H1 (cell line): Measurements from ENCODE around the gene DKKL1. TPM values are rescaled to one million over a fixed set of nuclear protein-coding genes. Genes with fewer than 3 reads are reported as not detected.
A peak's percentile ranks its signal among the peaks of the same experiment; 100 is the strongest.

Experiments
- CTCF ChIA-PET: fragments of 300-600 bp; sonication (Branson Sonifier 250); formaldehyde crosslinking; loops from one replicate; lab custom pipeline; 2021; ENCODE audit not compliant: partially characterized antibody; lab: Charles Lee
- POLR2A ChIA-PET: fragments of 300-600 bp; sonication (Branson Sonifier 250); formaldehyde crosslinking; loops from one replicate; lab custom pipeline; 2021; ENCODE audit warnings: inconsistent platforms; ENCODE audit not compliant: partially characterized antibody; lab: Charles Lee
- DNase-seq, 2 experiments: peaks; one replicate each; pipeline versions ENCODE4 v3.0.0 to v3.0.0-alpha.2; 2010 to 2022; ENCODE audit warnings: low spot score in 2 of 2, low read depth in 1 of 2, mixed read lengths in 1 of 2
- FAIRE-seq: peaks from 2 replicates; lab custom pipeline; 2011; peaks lifted over from hg19 to GRCh38; lab: Jason Lieb, UNC
- H2AFZ ChIP-seq: 2 replicates; pipeline ENCODE4 v1.8.1; 2012; ENCODE audit warnings: low read length, inconsistent platforms
- H2AK5ac ChIP-seq: 2 replicates; pipeline ENCODE4 v1.6.1; 2013; ENCODE audit warnings: low read depth, low read length
- H2BK120ac ChIP-seq: replicated peaks from 2 replicates; pipeline ENCODE3; 2013; ENCODE audit warnings: low read depth, low read length, inconsistent platforms
- H2BK12ac ChIP-seq: 2 replicates; pipeline ENCODE4 v1.6.1; 2013; ENCODE audit warnings: low read depth, low read length
- H2BK15ac ChIP-seq: 2 replicates; pipeline ENCODE4 v1.6.1; 2013; ENCODE audit warnings: low read length
- H2BK20ac ChIP-seq: 2 replicates; pipeline ENCODE4 v1.6.1; 2013; ENCODE audit warnings: low read length
- H2BK5ac ChIP-seq: 2 replicates; pipeline ENCODE4 v1.6.1; 2013; ENCODE audit warnings: low read depth, low read length
- H3K14ac ChIP-seq: 2 replicates; pipeline ENCODE4 v1.6.1; 2013; ENCODE audit warnings: inconsistent platforms; ENCODE audit not compliant: insufficient read length
- H3K18ac ChIP-seq: 2 replicates; pipeline ENCODE4 v1.6.1; 2013; ENCODE audit warnings: low read length; ENCODE audit errors: extremely low read depth
- H3K23ac ChIP-seq: 2 replicates; pipeline ENCODE4 v1.6.1; 2013; ENCODE audit warnings: inconsistent platforms; ENCODE audit not compliant: insufficient read length
- H3K23me2 ChIP-seq: 2 replicates; pipeline ENCODE4 v1.6.1; 2013; ENCODE audit warnings: low read depth, low read length
- H3K27ac ChIP-seq: 2 replicates; pipeline ENCODE4 v1.6.1; 2011; ENCODE audit warnings: low read depth, low read length, inconsistent platforms
- H3K27me3 ChIP-seq, 4 experiments: replicated peaks in 1 of 4; 1 replicate in 1 of 4; 2 replicates in 3 of 4; pipeline versions ENCODE4 v1.6.1 to v1.8.1; 2011 to 2013; ENCODE audit warnings: low read length in 3 of 4, mild to moderate bottlenecking in 3 of 4, inconsistent platforms in 2 of 4, mixed read lengths in 2 of 4, moderate library complexity in 1 of 4; ENCODE audit not compliant: control insufficient read depth in 3 of 4, insufficient read depth in 3 of 4; ENCODE audit errors: extremely low read depth in 1 of 4
- H3K36me3 ChIP-seq, 4 experiments: 2 replicates each; pipeline versions ENCODE4 v1.6.1 to v1.8.1; 2011 to 2013; ENCODE audit warnings: mild to moderate bottlenecking in 4 of 4, low read length in 3 of 4, moderate library complexity in 2 of 4, control low read depth in 1 of 4, inconsistent platforms in 1 of 4; ENCODE audit not compliant: insufficient read depth in 4 of 4, control insufficient read depth in 2 of 4
- H3K4ac ChIP-seq: replicated peaks from 2 replicates; pipeline ENCODE3; 2013; ENCODE audit warnings: low read length, low read depth, mixed read lengths, inconsistent platforms; ENCODE audit not compliant: insufficient read length
- H3K4me1 ChIP-seq, 4 experiments: replicated peaks in 1 of 4; 1 replicate in 1 of 4; 2 replicates in 3 of 4; pipeline versions ENCODE4 v1.6.1 to v1.8.1; 2011 to 2013; ENCODE audit warnings: low read length in 3 of 4, inconsistent platforms in 2 of 4, mixed read lengths in 1 of 4; ENCODE audit not compliant: insufficient read depth in 4 of 4, control insufficient read depth in 3 of 4
- H3K4me2 ChIP-seq, 2 experiments: 2 replicates each; pipeline versions ENCODE4 v1.6.1 to v1.8.1; 2011 to 2013; ENCODE audit warnings: low read depth in 2 of 2, low read length in 2 of 2, control low read depth in 1 of 2, inconsistent platforms in 1 of 2, mild to moderate bottlenecking in 1 of 2; ENCODE audit not compliant: insufficient read depth in 1 of 2
- H3K4me3 ChIP-seq, 4 experiments: fragments of 200-600, 300-600 bp in 1 of 4; sonication (generic), shearing (Covaris generic), sonication (Bioruptor Twin) in 1 of 4; 2 replicates each; pipeline versions ENCODE4 v1.5.1 to v1.8.1; 2011 to 2016; ENCODE audit warnings: low read length in 4 of 4, low read depth in 3 of 4, control low read depth in 2 of 4, inconsistent platforms in 2 of 4, mild to moderate bottlenecking in 2 of 4, mixed read lengths in 1 of 4, moderate library complexity in 1 of 4; ENCODE audit not compliant: insufficient read depth in 2 of 4; ENCODE audit errors: extremely low read depth in 1 of 4
- H3K56ac ChIP-seq: replicated peaks from 2 replicates; pipeline ENCODE3; 2013; ENCODE audit warnings: low read depth, mild to moderate bottlenecking, mixed read lengths, low read length, inconsistent platforms; ENCODE audit not compliant: insufficient read length
- H3K79me1 ChIP-seq: 2 replicates; pipeline ENCODE4 v1.6.1; 2013; ENCODE audit warnings: low read depth, low read length, control low read depth
- H3K79me2 ChIP-seq, 2 experiments: 2 replicates each; pipeline versions ENCODE4 v1.6.1 to v1.8.1; 2012 to 2013; ENCODE audit warnings: low read length in 2 of 2, mild to moderate bottlenecking in 2 of 2, inconsistent platforms in 1 of 2; ENCODE audit not compliant: insufficient read depth in 2 of 2, control insufficient read depth in 1 of 2
- H3K9ac ChIP-seq, 4 experiments: replicated peaks in 1 of 4; 1 replicate in 1 of 4; 2 replicates in 3 of 4; pipeline versions ENCODE4 v1.6.1 to v1.8.1; 2011 to 2013; ENCODE audit warnings: low read depth in 3 of 4, low read length in 3 of 4, control low read depth in 2 of 4, mild to moderate bottlenecking in 2 of 4, moderate library complexity in 2 of 4, inconsistent platforms in 1 of 4; ENCODE audit errors: extremely low read depth in 1 of 4
- H3K9me3 ChIP-seq, 2 experiments: 2 replicates each; pipeline versions ENCODE4 v1.6.1 to v1.8.1; 2012 to 2013; ENCODE audit warnings: mild to moderate bottlenecking in 2 of 2, moderate library complexity in 2 of 2, control low read depth in 1 of 2, inconsistent platforms in 1 of 2, low read depth in 1 of 2, low read length in 1 of 2, mixed read lengths in 1 of 2; ENCODE audit not compliant: insufficient read depth in 2 of 2
- H4K20me1 ChIP-seq, 2 experiments: replicated peaks in 1 of 2; 2 replicates each; pipeline versions ENCODE3 to v1.8.1; 2011 to 2013; ENCODE audit warnings: inconsistent platforms in 2 of 2, low read length in 2 of 2, mild to moderate bottlenecking in 1 of 2; ENCODE audit not compliant: insufficient read depth in 2 of 2, control insufficient read depth in 1 of 2
- H4K5ac ChIP-seq: 2 replicates; pipeline ENCODE4 v1.6.1; 2013; ENCODE audit warnings: low read length, low read depth, mixed read lengths, inconsistent platforms; ENCODE audit not compliant: insufficient read length
- H4K8ac ChIP-seq: 2 replicates; pipeline ENCODE4 v1.8.0; 2013; ENCODE audit warnings: mild to moderate bottlenecking, moderate library complexity, low read length, inconsistent platforms; ENCODE audit not compliant: insufficient read depth; ENCODE audit errors: extremely low read depth
- H4K91ac ChIP-seq: replicated peaks from 2 replicates; pipeline ENCODE3; 2013; ENCODE audit warnings: low read length, mixed read lengths, inconsistent platforms; ENCODE audit not compliant: insufficient read length
- ASH2L ChIP-seq: fragments of 200-600, 300-600 bp; sonication (generic); IDR thresholded peaks from one replicate; pipeline ENCODE4 v1.7.1; 2017; ENCODE audit warnings: low read length
- BRCA1 ChIP-seq: IDR thresholded peaks from 2 replicates; pipeline ENCODE4 v1.6.1; 2012; ENCODE audit warnings: low read depth, low read length, improper control_type of control experiment
- CHD1 ChIP-seq: IDR thresholded peaks from 2 replicates; pipeline ENCODE4 v1.6.1; 2012; ENCODE audit warnings: low read depth, low read length, improper control_type of control experiment
- EZH2 ChIP-seq: fragments of 200-600 bp; sonication (generic); IDR thresholded peaks from 2 replicates; pipeline ENCODE4 v1.7.1; 2012; ENCODE audit warnings: low read depth, mild to moderate bottlenecking, moderate library complexity, low read length, inconsistent platforms; ENCODE audit not compliant: severe bottlenecking
- FOSL1 ChIP-seq: IDR thresholded peaks from 2 replicates; pipeline ENCODE4 v1.6.1; 2011; ENCODE audit warnings: mild to moderate bottlenecking, low read depth, low read length, moderate library complexity; ENCODE audit not compliant: insufficient read depth
- HDAC6 ChIP-seq: IDR thresholded peaks from one replicate; pipeline ENCODE4 v1.7.1; 2012; ENCODE audit warnings: low read depth, mild to moderate bottlenecking, inconsistent platforms, low read length, moderate library complexity
- JUND ChIP-seq: IDR thresholded peaks from 2 replicates; pipeline ENCODE4 v1.6.1; 2011; ENCODE audit warnings: mild to moderate bottlenecking, improper control_type of control experiment, low read length
- KDM5A ChIP-seq: fragments of 200-600 bp; IDR thresholded peaks from 2 replicates; pipeline ENCODE4 v1.7.1; 2012; ENCODE audit warnings: mild to moderate bottlenecking, low read length, inconsistent platforms, mixed read lengths
- MAFK ChIP-seq: IDR thresholded peaks from 2 replicates; pipeline ENCODE4 v1.6.1; 2012; ENCODE audit warnings: low read depth, mild to moderate bottlenecking, improper control_type of control experiment, low read length
- MAX ChIP-seq: IDR thresholded peaks from 2 replicates; pipeline ENCODE4 v1.6.1; 2012; ENCODE audit warnings: inconsistent platforms
- SIN3A ChIP-seq, 2 experiments: IDR thresholded peaks in 1 of 2; conservative IDR thresholded peaks in 1 of 2; 2 replicates each; pipeline ENCODE4 v1.6.1; 2011 to 2012; ENCODE audit warnings: low read length in 2 of 2, improper control_type of control experiment in 1 of 2, low read depth in 1 of 2, mild to moderate bottlenecking in 1 of 2
- SIRT6 ChIP-seq: IDR thresholded peaks from one replicate; pipeline ENCODE4 v1.7.1; 2012; ENCODE audit warnings: low read length, inconsistent platforms
- TBP ChIP-seq: IDR thresholded peaks from 2 replicates; pipeline ENCODE4 v1.6.1; 2011; ENCODE audit warnings: low read depth, low read length, improper control_type of control experiment
- TEAD4 ChIP-seq: IDR thresholded peaks from 2 replicates; pipeline ENCODE4 v1.6.1; 2012; ENCODE audit warnings: low read depth, low read length, inconsistent platforms, mixed read lengths
- ZNF274 ChIP-seq: IDR thresholded peaks from 2 replicates; pipeline ENCODE4 v1.7.0; 2012; ENCODE audit warnings: low read length, borderline replicate concordance; ENCODE audit errors: extremely low read depth
- WGBS, 2 experiments: shearing (Covaris generic) in 1 of 2; methylation state at CpG; one replicate each; pipeline versions ENCODE4 v1.1.6 to v1.1.7; 2013 to 2015; ENCODE audit warnings: low lambda C conversion rate in 2 of 2, mixed read lengths in 2 of 2, inconsistent platforms in 1 of 2, low coverage in 1 of 2, missing lambda C conversion rate in 1 of 2; ENCODE audit not compliant: insufficient replicate concordance in 2 of 2, insufficient coverage in 1 of 2, insufficient read length in 1 of 2; ENCODE audit errors: extremely low coverage in 1 of 2, missing lambda C conversion rate in 1 of 2; 5-methylcytosine and 5-hydroxymethylcytosine counted together
- polyA plus RNA-seq, 7 experiments: library from polyadenylated mRNA; depleted of rRNA in 3 of 7; stranded (reverse) in 5 of 7; unstranded in 2 of 7; fragments of >200 nt in 5 of 7; fragments of 200-250 nt in 2 of 7; gene quantifications; 1 replicate in 5 of 7; 2 replicates in 1 of 7; 4 replicates in 1 of 7; pipeline versions ENCODE4 v1.2.1 to v1.2.3, GENCODE V29; 2011 to 2013; ENCODE audit warnings: missing spikeins in 2 of 7, mixed read lengths in 2 of 7
- total RNA-seq: library from RNA; stranded (reverse); fragmentation: NEBNext Ultra II Directional; extraction: Animal tissue kit (Norgen Biotek cat#: 25700); gene quantifications from 2 replicates; pipeline ENCODE4 v1.2.1, GENCODE V29; 2021

Gene DKKL1
- total and polyA plus RNA-seq, 2 of the 8 experiments (the other 6 are each of a cell fraction or from before 2014, with no cell fraction given), result 2.6 to 6.8 TPM

- CTCF ChIA-PET, result interaction anchor here (1.0 to 14.7 kb wide), 7 partner anchors 8 to 156 kb away, joined by 3 to 291 read pairs (median 6); partner anchors contain the start of gene GFY
- TF ChIP-seq TBP (no peak), HDAC6 (no peak), FOSL1 (no peak), BRCA1 (no peak), CHD1 (no peak), KDM5A (no peak), ASH2L (no peak), SIN3A (conservative IDR thresholded peaks at IDR 0.05 in 1 of 2, IDR thresholded peaks at IDR 0.05 in 1 of 2; ENCODE audit: low read depth in 1 of 2, low read length in 2 of 2) (no peak), EZH2 (no peak), TEAD4 (no peak), ZNF274 (no peak), MAFK (no peak), MAX (no peak), SIRT6 (no peak), JUND (no peak)
These were observed 50.6 kb downstream of the DKKL1 start for GRCh38 chr19:49414256-49414655.

More at GRCh38 chr19:49414256-49414655, 50.6 kb downstream of the DKKL1 start:
- Histone ChIP-seq H2AK5ac (no peak overlapping the region), H3K36me3 (no peaks in the 10 kb centered on the region), H2BK5ac (no peak overlapping the region), H3K4me1 (peaks cover 0 to 17% (median 10%) of the 10 kb centered on the region in 4 experiments; a peak in 5 of 7 replicates), H2BK15ac (peak overlapping the region; percentile 72), H2BK12ac (no peak overlapping the region), H3K18ac (no peak overlapping the region), H2AFZ (no peak overlapping the region), H3K23me2 (no peaks in the 10 kb centered on the region), H3K9me3 (no peaks in the 10 kb centered on the region), H3K23ac (no peak overlapping the region), H3K9ac (no peak overlapping the region), H4K5ac (no peak overlapping the region), H3K27ac (no peak overlapping the region), H4K8ac (no peak overlapping the region), H3K79me1 (no peaks in the 10 kb centered on the region), H4K20me1 (no peaks in the 10 kb centered on the region), H3K4ac (no peak overlapping the region), H3K4me2 (no peak overlapping the region), H2BK20ac (no peak overlapping the region), H3K27me3 (no peaks in the 10 kb centered on the region), H3K79me2 (no peaks in the 10 kb centered on the region), H2BK120ac (no peak overlapping the region), H3K4me3 (no peak overlapping the region), H3K56ac (no peak overlapping the region), H4K91ac (no peak overlapping the region), H3K14ac (no peak overlapping the region)
- no peak for DNase-seq
- WGBS, 2 experiments, result 100% methylated on average over 3 of the region's 3 CpGs; no CpG with 5 or more reads in 1 of the 2 experiments
- FAIRE-seq, result no peak
- POLR2A ChIA-PET, result interaction anchor here (0.6 to 1.5 kb wide), 5 partner anchors 12 to 275 kb away, joined by 3 to 5 read pairs (median 3); partner anchors contain the start of genes RPS11 and TEAD2
